Astrocyte of the cerebellum (primary cell): Measurements from ENCODE around the gene TSFM.

Experiments used
- DNase-seq: peaks from one replicate; pipeline ENCODE4 v3.0.0-alpha.2; 2011; ENCODE audit warnings: low read depth
- H3K4me3 ChIP-seq: 2 replicates; pipeline ENCODE4 v1.5.1; 2011; ENCODE audit warnings: mild to moderate bottlenecking, low read depth, low read length, moderate library complexity
- CTCF ChIP-seq: IDR thresholded peaks from 2 replicates; pipeline ENCODE4 v1.5.1; 2012; ENCODE audit warnings: low read length, low read depth, moderate library complexity, mild to moderate bottlenecking; ENCODE audit errors: missing control alignments
- in situ Hi-C: cut with HindIII; loops from 2 replicates; pipeline ENCODE4 v1.10.0; 2017; ENCODE audit warnings: low sequenced_read_pairs

Gene TSFM

GRCh38 chr12:57783466-57783801, 847 bp downstream of the TSFM start:
- in situ Hi-C loops: no loop called here
- no peak for DNase-seq
- peak overlapping the region; percentile 67 for H3K4me3 ChIP-seq
- no peak for TF ChIP-seq CTCF

GRCh38 chr12:57783861-57784260, 1.3 kb downstream of the TSFM start:
- in situ Hi-C loops: no loop called here
- no peak overlapping the region for H3K4me3 ChIP-seq
- no peak for TF ChIP-seq CTCF
- no peak for DNase-seq

GRCh38 chr12:57793920-57794319, 11.3 kb downstream of the TSFM start:
- H3K4me3 ChIP-seq: no peak overlapping the region
- DNase-seq: no peak
- TF ChIP-seq CTCF: no peak
- in situ Hi-C loops: no loop called here

- no peak for TF ChIP-seq CTCF
- no peak overlapping the region for H3K4me3 ChIP-seq
- DNase-seq: no peak
- in situ Hi-C loops: no loop called here
Observed at GRCh38 chr12:57795354-57795753, 12.8 kb downstream of the TSFM start.

GRCh38 chr12:57796996-57797395, 14.4 kb downstream of the TSFM start:
- DNase-seq: no peak
- H3K4me3 ChIP-seq: no peak overlapping the region
- TF ChIP-seq CTCF: no peak
- in situ Hi-C loops: no loop called here

GRCh38 chr12:57797933-57798332, 15.3 kb downstream of the TSFM start:
- in situ Hi-C loops: no loop called here
- TF ChIP-seq CTCF: no peak
- DNase-seq: no peak
- no peak overlapping the region for H3K4me3 ChIP-seq

- DNase-seq: no peak
- in situ Hi-C loops: no loop called here
- H3K4me3 ChIP-seq: no peak overlapping the region
- TF ChIP-seq CTCF: no peak
Observed at GRCh38 chr12:57800965-57801364, 18.4 kb downstream of the TSFM start.
